Activated gamma-delta T cell (primary cell): ENCODE results near the gene FAR2.
"Not testable (repeated sequence)": the region's sequence is repeated elsewhere in the genome, so short reads cannot be mapped to it uniquely, and the experiment has no call there.

ENCODE experiments used
- DNase-seq: peaks from one replicate; lab custom pipeline; 2025; lab: John Stamatoyannopoulos, UW
- total RNA-seq, 2 donors: gene quantifications; one replicate each; lab custom pipeline; 2026; lab: John Stamatoyannopoulos, UW

The FAR2 gene
- 6.9 to 14.7 reads per million in 2 donors for total RNA-seq

DNA sequence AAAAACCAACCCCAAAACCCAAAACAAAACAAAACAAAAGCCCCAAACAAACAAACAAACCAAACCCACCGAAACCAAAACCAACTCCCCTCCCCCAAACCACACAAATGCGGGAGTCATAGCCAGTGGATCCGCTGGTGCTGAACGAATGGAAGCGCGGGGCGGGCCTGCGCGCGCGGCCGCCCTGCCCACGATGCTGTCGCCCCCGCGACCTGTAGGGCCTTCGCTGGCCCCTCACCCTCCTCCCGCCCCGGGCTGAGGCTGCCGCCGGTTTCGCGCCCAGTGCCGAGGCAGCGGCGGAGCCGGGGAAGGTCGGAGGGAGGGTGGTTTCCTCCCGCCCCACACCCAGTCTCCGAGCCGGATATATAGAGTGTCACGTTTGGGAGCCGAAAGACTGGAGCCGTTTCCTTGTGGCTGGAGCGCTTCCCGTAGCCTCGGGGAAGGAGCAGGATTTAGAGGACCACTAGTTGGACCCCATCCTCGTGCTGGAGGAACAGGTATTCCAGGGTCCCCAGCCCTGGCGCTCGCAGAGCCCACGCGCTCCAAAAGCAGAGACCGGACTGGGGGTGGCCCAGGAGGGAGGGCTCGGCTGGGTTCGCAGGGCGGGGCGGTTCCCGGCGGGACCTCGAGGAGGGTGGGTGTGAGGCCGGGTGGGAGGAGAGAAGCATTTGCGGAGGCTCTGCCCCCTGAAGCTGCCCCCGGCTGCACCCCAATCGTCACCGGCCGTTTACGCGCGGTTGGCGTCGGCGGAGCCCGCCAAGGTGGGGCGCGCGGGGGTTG is at the start of gene FAR2:
Gene FAR2 (plus strand): TSS at position 368 of the 780 bp plus-strand sequence. CDS start 121,172 bp downstream, outside the sequence.
- peak; percentile 36 for DNase-seq

DNA sequence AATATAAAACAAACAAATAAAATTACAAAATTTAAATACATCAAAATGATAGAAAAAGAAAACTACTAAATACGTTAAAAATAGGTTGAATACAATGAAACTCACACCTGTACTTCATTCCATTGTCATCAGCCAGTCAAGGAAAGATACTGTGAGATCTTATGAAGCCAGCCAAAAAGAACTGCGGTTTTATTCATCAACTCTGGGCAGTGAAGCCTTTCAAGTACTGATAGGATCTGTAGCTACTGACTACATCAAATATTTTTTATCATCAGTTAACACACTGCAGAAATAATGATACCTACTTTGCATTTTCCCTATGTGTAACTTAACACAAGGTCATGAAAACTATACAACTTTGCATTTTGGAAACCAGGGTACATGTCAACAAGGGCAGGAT is 46.3 kb upstream of the FAR2 start:
- DNase-seq: no peak

DNA sequence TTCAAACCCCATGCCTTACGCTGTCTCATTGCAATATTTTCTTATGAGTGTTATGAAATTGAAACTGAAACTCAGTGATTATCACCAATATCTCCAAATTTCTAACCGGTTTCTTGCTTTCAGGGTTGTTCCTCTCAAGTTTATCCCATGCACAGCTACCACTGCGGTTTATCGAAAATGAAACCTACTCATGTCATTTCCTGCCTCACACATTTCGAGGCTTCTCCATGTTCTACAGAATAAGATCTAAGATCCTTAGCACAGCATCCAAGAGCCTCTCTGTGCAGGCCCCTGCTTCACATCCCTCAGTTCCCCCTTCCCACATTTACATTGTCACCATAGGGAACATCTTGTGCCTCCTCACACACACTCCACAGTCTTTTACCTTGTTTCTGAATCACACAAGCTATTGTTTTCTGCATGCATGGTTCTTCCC is 45.5 kb upstream of the FAR2 start:
- no peak for DNase-seq

DNA sequence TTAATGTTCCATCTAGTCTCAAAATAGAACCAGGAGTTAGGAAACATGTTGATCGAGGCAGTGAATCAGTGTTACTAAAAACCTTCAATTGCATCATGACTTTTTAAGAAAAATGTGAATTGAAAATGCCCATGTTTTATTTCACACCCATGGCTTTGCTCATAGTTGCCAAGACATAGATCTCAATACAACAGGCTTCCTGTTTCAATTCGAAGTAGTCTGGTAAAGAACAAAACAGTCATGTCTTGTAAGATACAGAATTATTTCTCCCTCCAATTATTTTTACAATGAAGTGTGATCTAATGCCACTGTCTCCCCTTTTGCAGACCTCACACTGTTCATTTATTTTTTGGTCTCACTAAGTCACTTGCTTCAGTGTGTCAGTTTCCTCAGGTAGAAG is 44.6 kb upstream of the FAR2 start:
- DNase-seq: no peak

DNA sequence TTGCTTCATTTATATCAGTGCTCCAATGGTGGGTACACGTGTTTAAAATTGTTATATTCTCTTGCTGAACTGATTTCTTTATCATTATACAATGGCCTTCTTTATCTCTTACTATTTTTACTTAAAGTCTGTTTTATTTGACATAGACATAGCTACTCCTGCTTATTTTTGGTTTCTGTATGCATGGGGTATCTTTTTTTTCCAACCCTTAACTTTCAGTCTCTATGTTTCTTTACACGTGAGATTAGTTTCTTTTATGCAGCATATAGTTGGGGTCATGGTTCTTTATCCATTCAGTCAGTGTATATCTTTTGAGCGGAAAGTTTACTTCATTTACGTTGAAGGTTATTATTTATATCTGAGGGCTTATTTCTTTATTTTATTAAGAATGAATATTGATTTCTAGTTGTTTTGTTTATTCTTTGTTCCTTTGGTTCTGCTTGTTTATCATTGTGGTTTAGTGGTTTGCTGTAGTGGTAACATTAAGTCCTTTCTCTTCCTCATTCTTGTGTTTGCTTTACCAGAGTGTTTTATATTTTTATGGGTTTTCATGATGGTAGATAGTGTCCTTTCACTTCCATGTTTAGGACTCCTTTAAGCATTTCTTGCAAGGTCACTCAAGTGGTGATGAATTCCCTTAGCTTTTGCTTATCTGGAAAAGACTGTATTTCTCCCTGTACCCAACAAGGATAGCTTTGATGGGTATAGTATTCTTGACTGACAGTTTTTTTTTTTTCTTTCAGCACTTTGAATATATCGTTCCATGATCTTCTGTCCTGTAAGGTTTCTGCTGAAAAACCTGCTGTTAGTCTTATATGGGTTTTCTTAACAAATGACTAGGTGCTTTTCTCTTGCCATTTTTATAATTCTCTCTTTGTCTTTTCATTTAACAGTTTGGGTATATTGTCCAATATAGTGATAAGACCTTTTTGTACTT is 38.3 kb upstream of the FAR2 start:
- DNase-seq: no peak

DNA sequence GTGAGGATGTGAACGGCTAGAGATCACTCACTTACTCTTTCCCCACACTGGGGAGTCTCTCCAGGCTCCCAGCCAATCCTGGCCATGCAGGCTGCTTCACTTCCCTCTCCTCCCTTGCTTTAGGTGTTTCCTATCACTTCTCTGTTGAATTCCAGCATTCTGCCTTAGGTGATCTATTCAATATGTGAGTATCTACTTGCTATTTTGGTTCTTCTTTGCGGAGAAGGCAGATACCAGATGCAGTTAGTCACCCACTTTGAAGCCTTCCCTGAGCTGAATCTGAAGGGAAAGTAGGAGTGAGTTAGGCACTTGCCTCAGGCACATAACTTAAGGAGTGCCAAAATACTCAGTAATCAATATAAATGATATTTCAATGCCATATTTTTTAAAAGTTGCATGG is 36.0 kb upstream of the FAR2 start:
- no peak for DNase-seq

DNA sequence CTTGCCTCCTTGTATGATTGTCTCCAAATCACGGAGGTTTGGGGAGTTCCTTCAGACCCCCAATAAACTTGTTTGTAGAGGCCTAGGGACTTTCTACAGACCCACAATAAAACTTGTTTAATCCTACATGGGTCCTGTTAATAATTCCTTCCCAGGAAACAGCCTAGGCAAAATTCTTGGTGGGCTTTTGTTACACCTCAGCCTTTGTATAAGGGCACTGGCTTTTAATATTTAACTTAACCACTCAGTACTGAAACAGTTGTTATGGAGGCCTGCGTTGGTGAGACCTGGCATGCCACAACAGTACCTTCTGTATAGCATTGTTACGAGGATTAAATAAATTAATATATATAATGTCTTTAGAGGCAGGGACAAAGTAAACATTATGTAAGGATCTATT is 32.7 kb upstream of the FAR2 start:
- DNase-seq: no peak

DNA sequence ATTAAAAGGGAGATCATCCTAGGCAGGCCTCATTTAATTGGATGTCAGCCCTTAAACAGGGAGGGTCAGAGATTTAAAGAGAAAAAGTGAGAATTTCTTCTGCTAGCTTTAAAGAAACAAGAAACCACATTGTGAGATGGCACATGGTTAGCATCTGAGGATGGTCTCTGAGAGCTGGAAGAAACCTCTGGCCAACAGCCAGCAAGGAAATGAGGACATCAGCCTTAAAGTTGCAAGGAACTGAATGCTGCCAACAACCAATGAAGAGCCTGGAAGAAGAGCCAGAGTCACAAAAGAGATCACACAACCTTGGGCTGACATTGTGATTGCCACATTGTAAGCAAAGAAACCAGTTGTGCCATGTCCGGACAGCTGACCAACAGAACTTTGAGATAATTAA is 17.5 kb upstream of the FAR2 start:
- DNase-seq: no peak

DNA sequence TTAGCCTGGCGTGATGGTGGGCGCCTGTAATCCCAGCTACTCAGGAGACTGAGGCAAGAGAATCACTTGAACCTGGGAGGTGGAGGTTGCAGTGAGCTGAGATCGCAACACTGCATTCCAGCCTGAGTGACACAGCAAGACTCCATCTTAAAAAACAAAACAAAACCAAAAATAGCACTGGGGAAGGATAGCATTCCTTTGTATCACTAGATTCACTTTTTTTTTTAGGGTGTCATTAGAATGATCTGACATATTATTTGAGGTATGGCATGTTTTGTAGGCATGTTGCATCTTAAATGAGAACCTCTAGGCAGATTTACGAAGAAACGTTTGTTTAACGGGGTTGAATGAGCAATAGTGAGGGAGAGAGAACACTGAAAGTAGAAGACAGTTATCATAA is 16.8 kb upstream of the FAR2 start:
- DNase-seq: no peak

DNA sequence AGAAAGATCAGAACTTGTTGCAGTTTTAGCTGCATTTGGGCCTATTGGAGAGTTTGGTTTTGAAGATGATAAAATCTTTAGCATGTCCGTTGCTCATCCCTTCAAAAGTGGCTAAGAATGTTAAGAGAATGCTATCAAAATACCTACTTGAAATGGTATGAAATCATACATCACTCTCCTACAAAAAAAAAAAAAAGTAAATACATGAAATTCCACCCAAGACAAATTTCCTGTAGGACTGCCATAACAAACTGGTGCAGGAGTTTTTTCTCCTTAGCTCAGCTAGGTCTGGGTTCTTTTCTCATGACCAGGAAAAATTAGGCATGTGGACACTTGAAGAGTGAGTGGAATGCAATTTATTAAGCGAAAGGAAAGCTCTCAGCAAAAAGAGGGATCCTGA is 15.9 kb upstream of the FAR2 start:
- no peak for DNase-seq

DNA sequence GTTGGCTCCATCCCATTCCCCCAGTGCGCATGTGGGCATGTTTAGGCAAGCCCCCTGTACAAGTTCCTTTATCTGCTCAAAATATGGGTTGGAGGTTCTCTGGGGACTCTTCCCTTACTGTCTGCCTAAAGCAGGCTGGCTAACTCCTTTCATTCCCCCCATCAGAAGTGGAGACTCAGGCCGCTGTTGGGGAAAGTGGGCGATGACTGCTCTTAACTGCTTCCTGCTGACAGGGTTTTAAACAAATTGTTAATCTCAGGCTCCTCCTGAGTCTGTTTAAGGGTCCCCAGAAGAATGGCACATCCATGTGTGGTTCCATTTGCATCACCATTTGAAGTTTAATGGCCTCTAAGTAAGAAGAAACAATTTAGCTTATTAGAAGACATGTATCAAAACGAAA is 15.4 kb upstream of the FAR2 start:
- DNase-seq: no peak

DNA sequence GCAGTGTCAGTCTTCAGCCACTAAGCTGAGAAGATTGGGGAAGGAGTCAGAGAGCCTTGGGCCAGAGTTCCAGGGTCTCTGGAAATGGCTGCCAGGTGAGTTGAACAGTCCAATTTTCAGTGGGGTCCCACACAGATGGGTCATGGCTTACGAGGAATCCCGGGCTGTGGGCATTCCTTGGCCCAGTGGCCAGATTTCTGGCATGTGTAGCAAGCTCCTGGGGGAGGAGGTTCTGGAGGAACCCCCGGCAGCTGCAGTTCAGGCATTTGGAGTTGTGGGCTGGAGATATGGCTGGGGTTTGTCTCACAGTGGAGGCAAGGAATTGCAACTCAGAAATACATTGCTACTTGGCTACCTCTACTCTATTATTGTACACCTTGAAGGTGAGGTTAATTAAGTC is 10.8 kb upstream of the FAR2 start:
- not testable (repeated sequence) for DNase-seq

DNA sequence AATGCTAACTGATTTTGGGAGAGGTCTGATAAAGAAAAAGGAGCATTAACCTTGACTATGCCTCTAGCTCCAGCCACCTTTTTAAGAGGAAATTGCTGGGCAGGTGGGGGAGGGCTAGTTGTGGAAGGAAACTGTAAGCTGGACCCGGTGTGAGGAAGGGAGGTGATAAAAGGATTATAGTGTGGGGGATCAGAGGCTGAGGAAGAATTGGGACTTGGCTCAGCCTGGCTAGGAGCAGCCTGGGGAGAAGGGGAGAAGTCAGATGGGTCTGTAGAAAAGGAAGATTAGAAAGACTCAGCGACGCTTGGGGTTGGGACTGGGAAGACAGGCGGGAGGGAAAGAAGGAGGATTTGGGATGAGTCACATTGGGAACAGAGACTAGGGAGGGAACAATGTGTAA is 10.2 kb upstream of the FAR2 start:
- not testable (repeated sequence) for DNase-seq

DNA sequence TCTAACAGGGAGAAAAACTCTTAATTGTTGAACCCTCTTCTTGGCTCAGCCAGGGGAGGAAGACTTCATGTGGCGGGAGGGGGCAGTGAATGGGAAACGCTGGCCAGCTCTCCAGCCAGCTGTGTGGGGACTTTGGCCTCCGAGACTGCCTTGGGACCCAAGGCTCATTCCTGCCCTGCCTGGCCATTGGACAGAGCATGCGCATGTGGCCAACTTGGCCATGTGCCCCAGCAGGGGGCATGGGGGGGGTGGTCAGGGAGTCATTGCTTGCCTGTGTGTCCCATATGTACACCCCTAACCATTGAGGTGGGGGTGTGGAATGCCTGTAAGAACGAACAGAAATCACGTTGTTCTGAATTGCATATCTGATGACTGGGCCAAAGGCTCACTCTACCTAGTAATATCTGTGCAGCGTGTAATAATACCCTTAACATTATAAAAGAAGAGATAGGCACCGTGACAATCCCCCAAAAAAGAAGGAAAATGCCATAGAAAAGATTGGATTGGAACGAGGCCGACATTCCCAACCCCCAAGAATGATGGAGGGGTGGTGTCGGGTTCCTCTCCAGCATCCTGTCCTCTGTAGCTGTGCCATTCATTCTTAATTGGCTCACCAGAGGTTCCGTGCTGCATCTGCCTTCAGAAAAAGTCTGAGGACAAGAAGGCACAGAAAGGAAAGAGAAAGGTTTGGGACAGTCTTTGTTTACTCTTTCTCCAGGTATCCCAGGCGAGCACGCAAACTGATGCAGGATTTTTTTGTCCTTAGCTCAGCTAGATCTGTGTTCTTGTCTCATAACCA is 3.5 kb upstream of the FAR2 start:
- DNase-seq: no peak

DNA sequence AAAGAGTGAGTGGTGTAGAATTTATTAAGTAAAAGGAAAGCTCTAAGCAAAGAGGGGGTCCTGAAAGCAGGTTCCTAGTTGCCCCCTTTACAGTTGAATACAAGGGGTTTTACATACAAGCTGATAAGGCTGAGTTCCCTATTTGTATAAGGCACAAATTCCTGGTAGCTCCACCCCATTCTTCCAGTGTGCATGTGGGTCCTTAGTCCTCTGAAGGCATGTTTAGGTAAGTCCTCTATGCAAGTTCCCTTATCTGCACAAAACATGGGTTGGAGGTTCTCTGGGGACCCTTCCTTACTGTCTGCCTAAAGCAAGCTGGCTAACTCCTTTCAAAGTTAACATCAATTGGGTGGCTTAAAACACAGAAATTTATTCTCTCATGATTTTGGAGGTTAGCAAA is 2.9 kb upstream of the FAR2 start:
- no peak for DNase-seq

DNA sequence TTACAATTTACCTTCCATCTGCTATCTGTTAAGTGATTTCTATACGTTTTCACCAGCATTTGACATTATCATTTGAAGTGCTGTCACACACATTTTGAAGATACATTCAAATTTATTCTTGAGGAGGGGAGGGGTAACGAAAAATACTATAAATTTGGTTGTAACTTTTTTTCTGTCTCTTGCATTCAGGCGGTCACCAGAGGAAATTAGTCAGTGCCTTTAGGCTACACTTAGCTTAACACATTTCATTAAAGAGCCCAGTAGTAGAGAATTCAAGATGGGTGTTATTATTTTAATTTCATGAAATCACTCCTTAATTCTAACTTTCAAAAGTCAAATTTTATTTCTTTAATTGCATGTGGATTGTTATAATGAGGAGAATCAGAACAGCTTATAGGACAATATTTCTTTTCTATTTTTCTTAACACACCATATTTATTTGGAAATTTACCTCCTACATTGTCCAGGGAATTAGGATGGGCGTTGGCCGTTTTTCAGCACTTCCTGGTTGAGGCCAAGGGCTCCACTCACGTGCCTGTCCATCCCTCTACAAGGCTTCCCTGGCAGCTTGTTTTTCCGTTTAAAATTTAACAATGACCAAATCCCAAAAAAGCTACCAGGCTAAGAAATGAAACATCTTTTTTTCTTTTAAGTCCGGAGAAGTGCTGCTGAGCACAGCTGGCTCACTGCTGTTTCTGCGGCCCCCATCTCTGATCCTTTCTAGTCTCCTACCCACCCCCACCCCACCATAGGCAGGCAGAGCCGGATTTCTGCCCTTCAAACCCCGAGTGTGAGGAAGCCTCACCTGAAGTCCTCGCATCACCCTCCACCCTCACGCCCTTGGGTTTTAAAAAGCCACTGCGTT is 1.1 kb upstream of the FAR2 start:
- no peak for DNase-seq

DNA sequence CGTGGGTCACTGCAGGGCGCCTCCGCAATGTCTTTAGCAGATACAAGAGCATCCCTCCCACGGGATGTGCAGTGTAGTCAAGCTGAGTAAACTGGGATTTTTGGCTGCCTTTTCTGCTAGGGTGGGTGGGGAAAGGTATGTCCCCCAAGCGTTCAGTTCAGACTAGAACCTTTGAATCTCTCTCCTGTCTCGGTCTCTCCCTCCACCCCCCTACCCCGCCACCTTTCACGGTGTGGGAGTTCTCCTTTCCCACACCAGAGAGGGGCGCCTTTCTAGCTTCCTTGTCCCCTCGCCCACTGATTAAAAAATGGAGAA is 525 bp upstream of the FAR2 start:
- no peak for DNase-seq

DNA sequence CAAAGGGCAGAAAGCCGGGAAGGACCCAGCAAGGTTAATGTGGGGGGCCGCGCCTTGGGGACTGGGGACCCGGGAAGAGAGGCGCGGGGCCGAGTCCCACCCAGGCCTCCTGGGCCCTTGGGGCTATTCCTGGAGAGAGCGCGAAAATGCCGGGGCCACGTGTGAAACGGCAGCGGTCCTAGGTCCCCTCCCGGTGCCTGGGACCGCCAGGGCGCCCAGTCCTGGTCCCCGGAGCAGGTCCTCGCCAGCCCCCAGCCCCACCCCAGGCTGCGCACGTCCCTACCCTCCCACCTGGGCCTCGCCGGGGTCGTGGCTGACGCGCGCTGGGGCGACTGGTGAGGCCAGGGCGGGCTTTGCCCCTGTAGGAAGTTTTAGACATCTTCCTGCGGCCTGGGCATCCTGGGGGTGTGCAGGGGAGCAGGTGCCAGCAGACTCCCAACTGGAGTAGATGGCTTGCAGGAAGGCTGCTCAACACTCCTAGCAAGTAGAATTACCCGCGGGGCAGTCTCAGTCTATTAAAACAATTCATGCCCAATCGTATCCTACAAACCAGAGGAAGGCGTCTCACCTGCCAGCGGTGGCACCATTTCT is 708 bp downstream of the FAR2 start:
- DNase-seq: peak; percentile 9

DNA sequence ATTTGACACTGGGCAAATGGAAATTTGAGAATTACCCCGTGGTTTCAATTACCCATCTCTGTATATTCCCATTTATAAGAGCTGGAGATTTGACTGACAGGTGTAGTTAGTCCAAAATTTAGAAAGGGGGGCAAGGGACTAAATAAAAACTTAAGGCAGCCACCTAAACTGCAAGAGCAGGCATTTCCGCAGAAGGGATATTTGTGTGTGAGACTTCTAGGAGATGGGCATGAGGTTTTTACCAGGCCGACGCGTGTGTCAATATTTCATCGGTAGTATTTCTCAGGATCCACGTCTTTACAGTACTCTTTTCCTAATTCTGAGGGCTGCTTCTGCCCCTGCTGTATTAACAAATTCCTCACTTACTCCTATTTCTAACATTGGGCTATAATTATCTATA is 1.4 kb downstream of the FAR2 start:
- DNase-seq: no peak

DNA sequence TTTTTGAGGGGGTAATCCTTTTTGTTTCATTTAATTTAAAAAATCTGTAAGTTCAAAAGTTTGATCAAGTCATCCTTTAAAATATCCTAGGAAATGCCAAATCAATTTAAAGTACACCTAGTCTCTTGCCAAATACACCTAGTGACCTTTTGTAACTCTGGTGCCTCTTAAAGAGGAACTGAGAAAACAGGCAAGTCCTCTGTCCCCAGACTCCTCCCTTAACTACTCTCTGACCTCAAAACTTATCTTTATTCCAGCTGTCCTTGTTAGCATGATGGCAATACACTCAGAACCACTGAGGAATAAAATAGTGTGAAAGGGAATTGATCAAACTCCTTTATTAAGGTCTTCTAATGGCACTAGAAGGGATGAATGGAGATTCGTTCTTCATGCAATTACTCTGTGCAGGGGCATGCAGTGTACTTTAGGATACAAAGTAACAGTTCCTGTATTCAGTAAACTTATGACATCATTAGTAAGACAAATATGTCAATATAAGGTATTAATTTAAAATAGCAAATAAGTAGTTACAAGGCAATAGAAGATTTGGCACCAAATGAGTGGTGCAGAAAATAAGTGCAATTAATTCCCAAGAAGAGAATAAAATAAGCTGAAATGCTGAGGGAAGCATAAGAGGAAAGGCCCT is 3.3 kb downstream of the FAR2 start:
- DNase-seq: no peak
